Right kidney (tissue), 1 donor: ENCODE data around the gene TRPT1.
"Not testable (repeated sequence)": the region's sequence is repeated elsewhere in the genome, so short reads cannot be mapped to it uniquely, and the experiment has no call there.

Experiments
- DNase-seq: peaks from one replicate; pipeline ENCODE4 v3.0.0-alpha.2; 2016

TRPT1 gene

DNA sequence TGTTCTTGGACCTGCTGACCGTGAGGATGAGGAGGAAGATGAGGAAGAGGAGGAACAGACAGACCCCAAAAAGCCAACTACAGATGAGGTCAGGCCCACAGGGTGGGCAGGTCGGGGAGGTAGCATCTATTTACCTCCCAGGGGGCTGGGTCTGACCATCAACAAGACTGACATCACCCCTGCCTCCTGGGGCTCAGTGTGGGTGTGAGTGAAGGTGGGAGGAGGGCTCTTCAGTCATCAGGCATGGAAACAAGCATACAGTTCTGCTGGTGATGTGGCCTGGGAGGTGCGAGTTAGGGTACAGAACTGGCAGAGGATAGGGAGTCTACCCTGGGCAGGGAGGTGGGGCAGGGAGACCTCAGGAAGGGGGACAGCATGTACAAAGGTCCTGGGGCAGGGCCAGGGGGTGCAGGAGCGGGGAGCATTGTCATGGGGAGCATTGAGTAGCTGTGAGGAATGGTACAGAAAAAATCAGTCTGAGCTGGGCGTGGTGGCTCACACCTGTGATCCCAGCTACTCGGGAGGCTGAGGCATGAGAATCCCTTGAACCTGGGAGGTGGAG lies 34.2 kb upstream of the TRPT1 start:
- DNase-seq: no peak

DNA sequence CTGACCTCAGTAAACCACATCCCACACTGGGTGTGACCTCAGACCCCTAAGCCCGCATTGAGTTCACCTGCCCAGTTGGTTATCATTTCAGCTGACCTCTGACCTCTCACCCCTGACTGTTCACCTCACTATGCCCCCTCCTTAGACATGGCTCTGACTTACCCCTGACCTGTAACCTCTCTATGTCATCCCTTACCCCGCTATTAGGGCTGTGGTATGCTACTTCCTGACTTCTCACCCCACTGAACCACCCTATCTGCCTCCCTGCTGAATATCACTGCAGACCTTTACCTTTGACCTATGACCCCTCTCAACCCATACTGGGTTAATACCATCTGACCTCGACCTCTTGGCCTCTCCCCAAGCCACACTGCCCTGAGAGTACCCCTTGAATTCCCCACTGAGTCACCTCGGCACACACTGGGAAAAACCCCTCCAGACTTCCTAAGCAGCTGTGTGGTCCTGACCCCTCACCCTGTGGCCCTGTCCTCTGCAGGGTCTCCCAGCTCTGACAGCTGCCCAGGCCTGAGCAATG lies 33.6 kb upstream of the TRPT1 start:
- DNase-seq: no peak

DNA sequence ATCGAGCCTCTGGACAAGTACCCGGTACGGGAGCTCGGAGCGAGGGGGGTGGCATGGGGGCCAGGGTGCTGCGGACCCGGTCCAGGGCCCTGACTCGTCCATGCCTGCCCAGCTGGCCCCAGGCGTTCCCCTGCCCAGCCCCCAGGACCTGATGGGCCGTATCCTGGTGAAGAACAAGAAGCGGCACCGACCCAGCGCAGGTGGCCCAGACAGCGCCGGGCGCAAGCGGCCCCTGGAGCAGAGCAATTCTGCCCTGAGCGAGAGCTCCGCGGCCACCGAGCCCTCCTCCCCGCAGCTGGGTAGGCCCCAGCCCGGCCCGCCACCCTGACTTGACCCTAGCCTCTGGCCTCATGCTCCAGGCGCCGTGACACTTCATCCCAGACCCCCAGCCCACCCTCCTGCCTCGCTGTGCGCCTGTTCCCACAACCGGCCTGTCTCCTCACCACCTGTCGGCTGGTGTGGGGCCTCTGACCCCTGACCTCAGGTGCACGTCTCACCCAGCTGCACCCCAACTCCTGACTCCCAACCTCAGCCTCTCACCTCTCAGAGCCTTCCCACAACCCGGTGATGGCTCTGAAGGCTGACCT lies 33.1 kb upstream of the TRPT1 start:
- no peak for DNase-seq

DNA sequence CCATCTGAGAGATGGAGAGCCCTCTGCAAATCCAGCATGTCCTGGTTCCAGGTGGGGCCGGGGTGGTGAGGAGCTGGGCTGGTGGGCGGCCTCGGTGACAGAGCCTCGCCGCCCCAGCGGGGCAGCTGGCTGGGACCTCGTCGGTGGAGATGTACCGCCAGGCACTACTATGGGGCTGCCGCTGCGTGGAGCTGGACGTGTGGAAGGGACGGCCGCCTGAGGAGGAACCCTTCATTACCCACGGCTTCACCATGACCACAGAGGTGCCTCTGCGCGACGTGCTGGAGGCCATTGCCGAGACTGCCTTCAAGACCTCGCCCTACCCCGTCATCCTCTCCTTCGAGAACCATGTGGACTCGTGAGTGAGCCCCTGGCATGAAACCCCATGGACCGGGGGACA lies 32.4 kb upstream of the TRPT1 start:
- no peak for DNase-seq

DNA sequence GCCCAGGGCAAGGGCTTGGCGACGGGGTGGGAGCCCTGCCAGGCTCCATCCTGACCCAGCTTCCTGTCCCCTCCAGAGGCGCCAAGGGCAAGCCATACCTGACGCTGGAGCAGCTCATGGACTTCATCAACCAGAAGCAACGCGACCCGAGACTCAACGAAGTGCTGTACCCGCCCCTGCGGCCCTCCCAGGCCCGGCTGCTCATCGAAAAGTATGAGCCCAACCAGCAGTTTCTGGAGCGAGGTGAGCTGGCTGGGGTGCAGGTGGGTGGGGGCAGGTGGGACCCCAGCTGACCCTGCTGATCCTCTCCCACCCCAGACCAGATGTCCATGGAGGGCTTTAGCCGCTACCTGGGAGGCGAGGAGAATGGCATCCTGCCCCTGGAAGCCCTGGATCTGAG lies 30.3 kb upstream of the TRPT1 start:
- DNase-seq: no peak

DNA sequence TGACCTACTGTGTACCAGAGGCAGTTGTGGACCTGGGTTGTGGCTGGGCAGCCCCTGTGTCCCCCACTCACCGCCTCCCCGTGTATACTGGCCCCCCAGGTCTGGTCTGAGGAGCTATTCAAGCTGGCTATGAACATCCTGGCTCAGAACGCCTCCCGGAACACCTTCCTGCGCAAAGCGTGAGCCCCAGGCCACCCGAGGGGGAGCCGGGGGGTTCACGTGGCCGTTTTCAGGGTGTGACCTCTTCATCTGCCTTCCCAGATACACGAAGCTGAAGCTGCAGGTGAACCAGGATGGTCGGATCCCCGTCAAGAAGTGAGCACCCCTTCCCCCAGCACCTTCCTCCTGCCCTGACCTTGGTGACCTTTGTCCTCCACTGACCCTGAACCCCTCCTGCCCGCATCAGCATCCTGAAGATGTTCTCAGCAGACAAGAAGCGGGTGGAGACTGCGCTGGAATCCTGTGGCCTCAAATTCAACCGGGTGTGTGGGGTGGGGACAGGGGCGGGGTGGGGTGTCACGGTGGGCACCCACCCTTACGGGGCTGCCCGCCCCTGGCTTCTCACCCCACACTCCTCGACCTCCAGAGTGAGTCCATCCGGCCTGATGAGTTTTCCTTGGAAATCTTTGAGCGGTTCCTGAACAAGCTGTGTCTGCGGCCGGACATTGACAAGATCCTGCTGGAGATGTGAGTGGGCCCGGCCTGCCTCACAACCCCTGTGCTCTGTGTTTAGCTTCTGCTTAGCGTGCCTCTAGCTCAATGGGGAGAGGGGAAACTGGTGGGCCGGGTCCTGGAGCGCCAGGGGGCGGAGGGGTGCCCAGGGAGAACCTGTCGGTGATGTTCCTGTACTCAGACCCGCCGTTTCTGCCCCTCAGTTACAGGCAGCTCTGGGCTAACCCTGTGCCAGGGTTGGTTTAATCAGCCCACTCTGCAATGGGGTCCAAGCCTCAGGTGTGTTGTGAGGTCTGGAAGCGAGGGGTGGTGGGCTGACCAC lies 29.4 kb upstream of the TRPT1 start:
- DNase-seq: no peak

DNA sequence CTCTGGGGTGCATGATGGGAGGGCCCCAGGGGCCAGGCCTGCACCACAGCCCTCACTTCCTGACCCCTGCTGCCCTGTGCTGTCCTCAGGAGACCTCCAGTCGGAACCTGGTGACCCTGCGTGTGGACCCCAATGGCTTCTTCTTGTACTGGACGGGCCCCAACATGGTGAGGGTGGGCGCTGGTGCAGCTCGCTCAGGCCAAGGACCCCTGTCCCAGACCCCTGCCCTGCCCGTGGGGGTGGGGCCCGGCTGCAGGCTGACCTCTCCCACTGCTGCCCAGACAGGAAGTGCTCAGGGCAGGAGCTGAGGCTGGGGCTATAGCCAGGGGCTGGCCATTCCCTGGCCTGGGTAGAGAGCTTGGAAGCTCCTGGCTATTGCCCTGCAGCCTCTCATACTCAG lies 28.3 kb upstream of the TRPT1 start:
- DNase-seq: no peak

DNA sequence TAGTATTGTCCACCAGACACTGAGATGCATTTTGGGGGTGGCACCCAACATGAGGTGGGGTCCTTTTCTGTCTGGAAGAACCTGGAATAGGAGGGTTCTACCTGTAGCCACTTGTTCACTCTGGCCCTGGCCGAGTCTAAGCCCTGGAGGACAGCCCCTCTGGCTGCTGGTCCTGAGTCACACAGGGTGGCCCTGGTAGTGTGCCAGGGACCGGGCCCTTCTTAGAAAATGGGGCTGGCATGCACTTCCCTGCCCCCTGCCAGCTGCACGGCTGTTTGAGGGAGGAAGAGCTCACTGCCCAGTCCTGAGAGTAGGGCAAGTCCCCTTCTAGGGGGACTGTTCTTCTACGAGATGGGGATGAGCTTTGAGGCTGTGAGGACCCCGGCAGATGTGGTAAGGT lies 27.5 kb upstream of the TRPT1 start:
- DNase-seq: no peak

DNA sequence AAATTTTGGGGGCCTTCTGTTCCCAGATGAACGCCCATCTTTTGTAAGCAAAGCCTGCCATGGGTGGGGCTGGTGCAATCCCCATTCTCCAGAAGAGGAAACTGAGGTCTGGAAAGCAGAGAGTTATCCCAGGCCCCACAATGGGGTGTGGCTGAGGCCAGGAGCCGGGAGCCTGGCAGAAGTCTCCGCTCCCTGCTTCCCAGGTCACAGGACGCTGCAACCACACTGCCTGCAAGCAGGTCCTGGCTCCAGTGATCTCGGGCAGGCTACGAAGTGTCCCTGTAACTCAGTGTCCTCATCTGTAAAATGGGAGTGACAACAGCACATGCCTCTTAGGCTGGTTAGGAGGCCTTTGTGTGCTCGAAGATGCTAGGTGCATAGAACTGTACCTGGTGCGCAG lies 27.1 kb upstream of the TRPT1 start:
- DNase-seq: no peak

DNA sequence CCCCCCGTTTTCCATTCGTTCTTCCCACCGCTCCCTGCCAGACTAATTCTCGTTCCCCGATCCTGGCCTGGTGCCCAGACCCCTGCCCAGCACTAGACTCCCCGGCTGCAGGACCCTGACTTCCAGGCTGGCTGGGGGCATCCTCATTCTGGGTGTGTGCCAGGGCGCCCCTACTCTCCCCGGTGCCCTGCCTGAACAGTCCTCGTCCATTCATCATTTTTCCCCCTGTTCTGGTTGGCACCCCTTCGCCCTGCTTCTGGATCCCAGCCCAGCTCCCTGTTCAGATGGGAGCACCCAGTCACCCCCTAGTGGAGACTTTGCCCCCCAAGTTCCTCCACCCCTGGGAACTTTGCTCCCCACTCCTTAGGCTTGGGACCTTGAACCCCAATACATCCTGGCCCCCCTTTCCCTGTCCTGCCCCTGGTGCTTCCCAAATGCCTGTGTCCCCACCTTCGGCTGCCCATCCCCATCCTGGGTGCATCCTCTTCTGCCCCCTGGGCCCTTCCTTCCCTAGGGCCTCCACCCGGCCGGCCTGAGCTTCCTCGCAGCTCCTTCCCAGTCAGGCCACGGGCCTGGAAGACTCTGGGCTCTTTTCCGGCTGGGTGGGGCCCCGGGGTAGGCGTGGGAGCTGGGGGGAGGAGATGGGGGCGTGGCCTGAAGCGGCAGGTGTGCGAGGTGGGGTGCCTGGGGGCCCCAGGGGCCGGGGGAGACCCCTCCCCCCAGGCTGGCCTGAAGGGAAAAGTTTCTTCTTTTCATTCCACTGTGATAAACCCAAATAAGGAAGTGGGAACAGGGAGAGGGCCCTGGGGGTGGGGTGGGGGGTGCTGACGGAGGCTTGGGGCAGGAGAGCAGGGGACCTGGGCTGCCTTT lies 26.3 kb upstream of the TRPT1 start:
- DNase-seq: peak; percentile 43

DNA sequence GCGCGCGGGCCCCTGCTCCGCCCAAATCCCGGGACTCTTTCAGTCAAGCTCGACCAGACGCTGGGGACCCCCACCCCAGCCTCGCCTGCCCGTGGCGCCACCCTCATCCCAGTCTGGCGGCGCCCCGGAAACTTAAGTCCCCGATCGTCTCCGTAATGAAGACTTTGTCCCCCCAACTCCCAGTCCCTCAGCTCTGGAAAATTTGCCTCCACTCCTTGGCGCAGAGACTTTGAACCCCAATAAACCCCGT lies 25.7 kb upstream of the TRPT1 start:
- peak; percentile 65 for DNase-seq

DNA sequence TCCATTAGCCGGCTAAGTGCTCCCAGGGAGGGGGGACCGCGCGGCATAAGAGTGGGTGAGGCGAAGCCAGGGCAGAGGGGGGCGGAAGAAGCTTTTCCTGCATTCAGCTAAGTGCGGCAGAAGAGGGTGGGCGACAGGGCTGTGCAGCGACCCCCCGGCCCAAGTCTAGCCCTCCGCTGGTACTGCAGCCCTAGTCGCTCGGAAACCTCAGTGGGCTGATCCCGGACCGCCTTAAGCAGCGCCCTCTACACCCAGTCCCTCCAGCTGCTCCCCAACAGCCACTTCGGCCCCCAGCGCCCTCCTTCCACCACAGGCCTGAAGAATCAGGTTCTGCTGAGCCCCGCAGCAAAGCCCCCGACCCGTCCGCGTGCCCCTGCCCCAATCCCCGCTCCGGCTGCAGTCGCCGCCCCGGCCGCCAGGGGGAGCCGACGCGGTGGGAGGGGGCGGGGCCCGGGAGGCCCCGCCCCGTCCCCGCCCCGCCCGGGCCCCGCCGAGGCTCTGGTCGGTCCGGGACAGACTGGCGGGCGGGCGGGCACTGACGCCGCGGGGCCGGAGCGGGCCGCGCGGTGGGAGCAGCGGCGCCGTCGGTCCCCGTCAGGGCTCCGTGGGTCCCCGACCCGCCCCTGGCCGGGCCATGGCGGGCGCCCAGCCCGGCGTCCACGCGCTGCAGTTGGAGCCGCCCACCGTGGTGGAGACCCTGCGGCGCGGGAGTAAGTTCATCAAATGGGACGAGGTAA lies 25.2 kb upstream of the TRPT1 start, which contains the start of gene PLCB3:
PLCB3 (plus strand) TSS at position 515 of the 737 bp plus-strand sequence; CDS start at position 635, 120 bp downstream.
- peak; percentile 67 for DNase-seq

DNA sequence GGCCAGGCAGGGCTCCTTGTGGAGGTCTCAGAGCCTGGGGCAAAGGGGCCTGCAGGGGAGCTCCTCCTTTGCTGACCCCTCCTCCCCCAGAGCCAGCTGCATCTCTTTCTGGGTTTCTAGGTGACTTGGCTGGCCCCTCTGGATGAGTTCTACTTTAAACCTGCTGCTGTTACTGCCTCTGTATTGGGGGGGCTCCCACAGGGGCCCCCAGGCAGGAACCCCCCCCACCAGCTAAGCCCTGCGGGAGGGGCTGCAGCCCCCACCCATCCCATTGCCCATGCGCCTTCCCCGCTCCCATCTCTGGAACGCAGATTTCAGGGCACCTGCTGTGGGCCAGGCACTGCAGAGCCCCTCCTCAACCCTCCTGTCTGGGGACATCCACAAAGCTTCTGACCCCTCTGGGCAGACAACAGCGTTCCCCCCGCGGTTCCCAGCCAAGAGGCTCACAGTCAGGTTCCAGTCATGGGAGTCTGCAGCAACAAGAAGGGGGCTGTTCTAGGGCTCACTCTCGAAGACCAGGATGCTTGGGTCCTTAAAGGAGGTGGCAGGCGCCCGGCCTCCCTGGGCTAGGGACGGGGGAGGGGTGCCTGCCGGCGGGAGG lies 24.5 kb upstream of the TRPT1 start:
- DNase-seq: no peak

DNA sequence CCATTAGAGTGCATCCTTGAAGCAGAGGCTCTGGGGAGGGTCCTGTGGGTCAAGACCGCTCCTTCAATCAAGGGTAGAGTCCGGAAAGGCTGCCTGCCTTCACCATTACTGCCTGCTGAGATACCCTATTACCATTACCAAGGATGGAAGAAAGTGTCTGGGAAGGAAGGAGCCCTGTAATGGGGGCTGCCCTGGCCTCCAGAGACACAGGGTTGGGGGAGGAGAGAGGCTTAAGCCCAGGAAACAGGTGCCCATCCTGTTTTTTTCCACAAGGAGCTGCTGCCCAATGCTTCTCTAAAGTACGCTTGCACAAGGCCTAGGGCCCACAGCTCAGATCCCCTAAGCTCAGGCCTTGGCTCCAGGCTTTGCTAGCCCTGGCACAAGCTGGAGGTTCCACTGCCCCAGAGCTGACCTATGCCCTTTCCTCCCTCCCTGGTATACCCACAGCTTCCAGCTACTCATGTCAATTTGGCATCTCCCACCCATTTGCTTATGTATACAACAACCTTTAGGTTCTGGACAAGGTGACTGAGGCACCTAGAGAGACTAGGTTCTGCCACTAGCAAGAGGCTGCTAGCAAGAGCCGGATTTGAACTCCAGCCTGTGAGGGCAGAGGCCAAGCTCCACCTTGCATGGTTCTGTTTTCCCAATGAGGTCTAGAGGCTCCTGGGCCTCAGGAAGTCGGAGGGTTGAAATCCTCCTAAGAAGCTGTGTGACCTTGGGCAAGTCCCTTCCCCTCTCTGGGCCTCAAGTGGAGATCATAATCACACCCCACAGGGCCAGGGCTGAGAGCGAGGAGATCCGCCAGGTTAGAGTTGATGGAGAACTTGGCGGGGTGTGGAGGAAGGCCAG lies 23.8 kb upstream of the TRPT1 start:
- DNase-seq: no peak

DNA sequence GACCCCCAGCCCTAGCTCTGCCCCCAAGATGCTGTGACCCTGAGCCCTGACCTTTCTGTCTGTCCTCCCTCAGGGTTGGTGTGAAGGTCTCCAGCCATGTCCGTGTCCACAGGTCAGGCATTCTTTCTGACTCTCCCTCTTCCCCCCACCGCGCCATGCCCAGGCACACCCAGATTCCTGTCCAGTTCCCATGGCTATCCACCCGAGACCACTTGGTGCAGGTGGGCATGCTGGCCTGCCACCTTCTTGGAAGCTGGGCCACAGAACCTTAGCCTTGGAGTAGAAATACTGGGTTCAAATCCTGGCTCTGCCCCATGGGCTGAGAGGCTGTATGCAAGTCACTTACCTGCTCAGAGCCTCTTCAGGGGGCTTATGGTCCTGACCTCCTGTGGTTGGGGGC lies 23.1 kb upstream of the TRPT1 start:
- no peak for DNase-seq

DNA sequence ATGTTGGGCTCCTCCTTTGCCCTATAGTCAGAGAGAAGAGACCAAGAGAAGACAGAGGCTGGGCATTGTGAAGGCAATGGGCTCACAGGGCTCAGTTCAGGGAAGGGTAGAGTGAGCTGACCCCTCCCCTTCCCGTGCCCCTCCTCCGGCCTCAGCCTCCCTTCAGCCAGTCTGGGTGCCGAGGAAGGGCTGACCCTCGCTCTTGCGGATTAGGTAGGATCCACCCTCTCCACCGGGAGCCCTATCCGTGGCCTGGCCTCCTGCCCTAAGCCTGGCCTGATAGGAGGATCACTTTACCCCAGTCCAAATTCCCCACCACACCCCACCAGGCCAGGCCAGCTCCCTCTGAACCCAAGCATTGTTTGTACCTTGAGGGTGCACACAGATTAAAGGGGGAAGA lies 22.6 kb upstream of the TRPT1 start:
- DNase-seq: no peak

DNA sequence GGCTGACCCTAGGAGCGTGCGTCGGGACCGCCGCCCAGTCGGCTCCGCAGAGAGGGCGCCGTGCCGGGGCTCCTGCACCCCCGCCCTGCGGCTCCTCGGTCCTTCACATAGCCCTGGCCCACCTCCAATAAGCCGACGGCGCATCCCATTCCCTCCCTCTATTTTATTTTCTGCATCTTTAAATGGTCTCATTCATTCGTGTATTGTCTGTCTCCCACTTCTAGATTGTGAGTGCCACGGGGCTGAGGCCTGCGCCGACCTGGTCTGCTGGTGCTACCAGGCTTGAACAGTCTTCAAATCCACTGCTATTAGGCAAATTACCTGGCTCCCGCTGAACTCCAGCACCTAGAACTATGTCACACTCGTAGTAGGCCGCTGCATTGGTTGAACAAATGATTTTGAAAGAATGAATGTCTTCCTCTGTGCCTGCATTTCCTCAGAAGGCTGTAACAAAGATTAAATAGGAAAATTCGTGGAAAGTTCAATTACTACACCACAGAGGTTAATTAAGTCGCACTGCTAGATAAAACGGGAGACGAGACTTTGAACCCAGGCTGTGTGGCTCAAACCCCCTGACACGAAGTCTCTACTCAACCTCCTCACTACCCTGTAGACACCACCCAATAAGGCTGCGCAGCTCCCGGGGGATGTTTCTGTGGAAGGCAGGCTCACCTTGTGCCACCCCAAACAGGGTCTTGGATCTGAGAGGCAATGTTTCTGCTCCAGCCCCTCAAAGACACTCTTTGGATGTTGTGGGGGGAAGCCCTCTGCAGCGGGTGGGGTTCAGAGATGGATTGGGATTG lies 21.9 kb upstream of the TRPT1 start:
- DNase-seq: peak; percentile 85

DNA sequence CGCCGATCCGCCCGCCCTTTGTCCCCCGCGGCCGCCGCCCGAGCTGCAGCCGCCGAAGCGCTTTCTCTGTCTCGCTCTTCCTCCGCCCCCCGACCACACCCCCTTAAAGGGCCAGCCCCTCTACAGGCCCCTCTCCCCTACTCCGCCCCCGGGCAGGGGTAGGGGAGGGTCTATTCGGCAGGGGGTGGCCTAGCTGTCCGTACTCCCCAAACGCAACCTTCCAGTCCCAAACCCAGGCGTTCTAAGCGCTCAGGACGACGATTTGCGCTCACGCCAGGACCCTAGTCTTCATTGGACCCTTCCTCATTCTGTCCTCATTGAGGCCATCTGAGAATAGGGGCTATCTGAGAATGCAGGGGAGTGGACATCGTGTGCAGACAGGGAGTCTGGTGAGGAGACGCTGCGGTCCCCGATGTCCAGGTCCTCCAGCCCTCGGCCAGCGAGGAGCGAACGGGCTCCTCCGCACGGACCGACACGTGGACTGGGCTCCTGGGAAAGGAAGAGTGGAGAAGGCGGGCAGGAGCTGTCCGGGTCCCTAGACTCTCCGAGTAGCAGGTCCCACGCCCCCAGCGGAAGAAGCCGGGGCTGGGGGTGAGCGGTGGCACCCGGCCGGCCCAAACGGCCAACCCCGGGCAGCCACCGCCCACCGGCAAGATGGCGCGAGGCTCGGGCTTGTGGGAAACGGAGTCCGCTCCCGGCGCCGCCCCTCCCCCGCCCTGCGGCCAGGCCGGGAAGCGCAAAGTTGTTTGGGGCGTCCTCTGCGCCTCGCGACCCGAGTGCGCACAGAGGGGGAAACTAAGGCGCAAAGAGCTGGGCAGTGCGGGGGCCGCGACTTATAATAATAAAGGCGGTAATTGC lies 21.1 kb upstream of the TRPT1 start, which contains the start of gene PPP1R14B:
PPP1R14B (minus strand) TSS at position 73 of the 858 bp plus-strand sequence. CDS start 270 bp downstream, outside the sequence.
- DNase-seq: peak; percentile 89

DNA sequence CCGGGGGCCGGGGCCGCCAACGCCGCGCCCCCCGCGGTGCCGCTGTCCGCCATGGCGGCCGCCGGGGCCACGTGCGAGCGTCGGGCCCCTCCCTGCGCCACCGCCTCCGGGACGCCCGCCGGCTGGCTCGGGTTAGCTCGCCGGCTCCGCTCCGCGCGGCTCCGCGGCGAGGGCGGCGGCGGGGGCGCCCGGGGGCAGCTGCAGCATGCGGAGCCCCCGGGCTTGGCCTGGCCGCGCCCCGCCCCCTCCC lies 20.6 kb upstream of the TRPT1 start:
- DNase-seq: not testable (repeated sequence)
